Inferior parietal cortex (tissue), 1 donor: ENCODE measurements around the gene CELF2.

Source experiments
- DNase-seq: peaks from one replicate; pipeline ENCODE4 v3.0.0-alpha.2; 2016; ENCODE audit errors: extremely low spot score

Gene CELF2

GRCh38 chr10:11274452-11274851 lies 256.8 kb downstream of the CELF2 start:
- no peak for DNase-seq

GRCh38 chr10:11275651-11276050 lies 258.0 kb downstream of the CELF2 start:
- no peak for DNase-seq

GRCh38 chr10:11276449-11276990 lies 258.8 kb downstream of the CELF2 start:
- no peak for DNase-seq

- no peak for DNase-seq
These were observed 261.6 kb downstream of the CELF2 start for GRCh38 chr10:11279314-11279713.

GRCh38 chr10:11280187-11280932 lies 262.7 kb downstream of the CELF2 start:
- no peak for DNase-seq

- DNase-seq = no peak
These were observed 264.5 kb downstream of the CELF2 start for GRCh38 chr10:11282156-11282555.

- no peak for DNase-seq
These were observed 265.0 kb downstream of the CELF2 start for GRCh38 chr10:11282661-11283060.

GRCh38 chr10:11284291-11285085 lies 266.8 kb downstream of the CELF2 start:
- DNase-seq = no peak

GRCh38 chr10:11285171-11285570 lies 267.5 kb downstream of the CELF2 start:
- no peak for DNase-seq

GRCh38 chr10:11286261-11286852 lies 268.7 kb downstream of the CELF2 start:
- DNase-seq = no peak

GRCh38 chr10:11288302-11288701 lies 270.6 kb downstream of the CELF2 start:
- no peak for DNase-seq

GRCh38 chr10:11290156-11290890 lies 272.7 kb downstream of the CELF2 start:
- no peak for DNase-seq

GRCh38 chr10:11292576-11293302 lies 275.1 kb downstream of the CELF2 start:
- no peak for DNase-seq

GRCh38 chr10:11293332-11293731 lies 275.7 kb downstream of the CELF2 start:
- DNase-seq = no peak

- no peak for DNase-seq
These were observed 277.3 kb downstream of the CELF2 start for GRCh38 chr10:11294831-11295450.

- no peak for DNase-seq
These were observed 277.8 kb downstream of the CELF2 start for GRCh38 chr10:11295492-11295891.

GRCh38 chr10:11297136-11297535 lies 279.5 kb downstream of the CELF2 start:
- no peak for DNase-seq

- no peak for DNase-seq
These were observed 280.4 kb downstream of the CELF2 start for GRCh38 chr10:11298116-11298515.

GRCh38 chr10:11299125-11299524 lies 281.5 kb downstream of the CELF2 start:
- no peak for DNase-seq

- no peak for DNase-seq
These were observed 282.4 kb downstream of the CELF2 start for GRCh38 chr10:11300026-11300425.

- DNase-seq = no peak
These were observed 282.9 kb downstream of the CELF2 start for GRCh38 chr10:11300563-11300962.
